ENCODE measurements around the gene ABCG4. TPM values are rescaled to one million over a fixed set of nuclear protein-coding genes. Genes with fewer than 3 reads are reported as not detected.

Gene ABCG4
- total RNA-seq, 1 donor, result 0.10 TPM

DNA sequence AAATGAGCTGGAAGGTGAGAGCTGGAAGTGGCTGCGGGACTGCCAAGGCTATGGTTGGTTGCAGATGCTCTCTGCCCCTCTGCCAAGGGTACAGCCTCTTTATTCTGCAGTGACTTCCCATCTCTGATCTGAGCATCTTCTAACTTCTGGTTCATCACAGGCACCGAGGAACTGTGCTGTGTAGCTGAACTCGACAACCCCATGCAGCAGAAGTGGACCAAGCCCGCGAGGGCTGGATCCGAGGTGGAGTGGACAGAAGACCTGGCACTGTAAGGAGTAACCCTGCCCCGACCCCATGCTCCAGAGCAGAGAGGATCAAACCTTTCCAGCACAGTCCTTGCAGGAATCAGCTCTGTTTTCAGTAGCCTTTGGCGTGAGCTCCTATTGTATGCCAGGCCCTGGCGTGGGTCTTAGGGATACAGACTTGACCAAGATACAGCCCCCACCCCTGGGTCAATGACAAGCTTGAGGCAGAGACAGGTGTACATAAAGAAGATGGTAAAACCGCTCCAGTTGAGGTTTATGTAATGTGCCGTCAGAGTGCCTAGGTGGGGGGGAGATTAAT is 37.4 kb upstream of the ABCG4 start:
- Histone ChIP-seq H3K4me1 (ENCODE audit: insufficient read depth, low read length) (peaks cover 52% of the 10 kb centered on the region), H3K9me3 (ENCODE audit: low read depth, low read length) (no peaks in the 10 kb centered on the region), H3K27me3 (ENCODE audit: insufficient read depth, low read length) (no peaks in the 10 kb centered on the region), H3K4me3 (ENCODE audit: low read length) (no peak overlapping the region)

- no peaks in the 10 kb centered on the region for H3K9me3 ChIP-seq (ENCODE audit: low read depth, low read length)
- no peak overlapping the region for H3K4me3 ChIP-seq (ENCODE audit: low read length)
- no peaks in the 10 kb centered on the region for H3K27me3 ChIP-seq (ENCODE audit: insufficient read depth, low read length)
- peaks cover 57% of the 10 kb centered on the region for H3K4me1 ChIP-seq (ENCODE audit: insufficient read depth, low read length)
Measured at GRCh38 chr11:119112314-119113020, 36.4 kb upstream of the ABCG4 start.

- no peaks in the 10 kb centered on the region for H3K27me3 ChIP-seq (ENCODE audit: insufficient read depth, low read length)
- peaks cover 51% of the 10 kb centered on the region for H3K4me1 ChIP-seq (ENCODE audit: insufficient read depth, low read length)
- no peak overlapping the region for H3K4me3 ChIP-seq (ENCODE audit: low read length)
- H3K9me3 ChIP-seq (ENCODE audit: low read depth, low read length), result no peaks in the 10 kb centered on the region
Measured at GRCh38 chr11:119113716-119114115, 35.1 kb upstream of the ABCG4 start.

- Histone ChIP-seq H3K27me3 (ENCODE audit: insufficient read depth, low read length) (no peaks in the 10 kb centered on the region), H3K9me3 (ENCODE audit: low read depth, low read length) (no peaks in the 10 kb centered on the region), H3K4me1 (ENCODE audit: insufficient read depth, low read length) (peaks cover 44% of the 10 kb centered on the region), H3K4me3 (ENCODE audit: low read length) (no peak overlapping the region)
Measured at GRCh38 chr11:119114351-119114750, 34.5 kb upstream of the ABCG4 start.

DNA sequence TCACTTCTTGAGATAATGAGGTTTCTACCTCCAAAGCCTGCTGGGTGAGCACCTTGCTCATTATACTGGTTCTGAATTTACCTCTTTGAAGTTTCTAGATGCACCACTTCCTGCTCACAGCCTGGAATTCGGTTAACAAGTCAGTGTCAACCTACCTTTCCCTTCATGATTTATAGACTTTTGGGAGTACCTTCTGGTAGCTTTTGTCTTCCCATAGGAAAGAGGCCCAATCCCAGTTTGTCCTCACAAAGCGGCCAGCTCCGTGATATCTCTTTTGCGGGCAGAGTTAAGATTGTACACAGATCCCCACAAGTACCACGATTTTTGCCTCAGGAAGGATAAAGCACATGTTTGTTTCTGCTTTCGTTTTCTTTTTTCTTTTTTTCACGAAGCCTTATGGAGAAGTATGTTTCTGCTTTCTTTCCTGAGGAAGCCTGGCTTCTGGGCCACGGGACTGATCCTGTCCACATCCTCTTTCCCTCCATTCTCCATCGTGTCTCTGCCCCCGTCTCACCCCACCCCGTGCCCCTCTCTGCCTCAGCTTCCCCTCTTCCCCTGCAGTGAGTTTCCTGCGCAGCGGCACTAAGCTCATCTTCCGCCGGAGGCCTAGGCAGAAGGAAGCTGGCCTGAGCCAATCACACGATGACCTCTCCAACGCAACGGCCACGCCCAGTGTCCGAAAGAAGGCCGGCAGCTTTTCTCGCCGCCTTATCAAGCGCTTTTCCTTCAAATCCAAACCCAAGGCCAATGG is 33.2 kb upstream of the ABCG4 start:
- H3K4me3 ChIP-seq (ENCODE audit: low read length), result peak overlapping the region; percentile 19
- no peaks in the 10 kb centered on the region for H3K27me3 ChIP-seq (ENCODE audit: insufficient read depth, low read length)
- no peaks in the 10 kb centered on the region for H3K9me3 ChIP-seq (ENCODE audit: low read depth, low read length)
- H3K4me1 ChIP-seq (ENCODE audit: insufficient read depth, low read length), result peaks cover 40% of the 10 kb centered on the region

DNA sequence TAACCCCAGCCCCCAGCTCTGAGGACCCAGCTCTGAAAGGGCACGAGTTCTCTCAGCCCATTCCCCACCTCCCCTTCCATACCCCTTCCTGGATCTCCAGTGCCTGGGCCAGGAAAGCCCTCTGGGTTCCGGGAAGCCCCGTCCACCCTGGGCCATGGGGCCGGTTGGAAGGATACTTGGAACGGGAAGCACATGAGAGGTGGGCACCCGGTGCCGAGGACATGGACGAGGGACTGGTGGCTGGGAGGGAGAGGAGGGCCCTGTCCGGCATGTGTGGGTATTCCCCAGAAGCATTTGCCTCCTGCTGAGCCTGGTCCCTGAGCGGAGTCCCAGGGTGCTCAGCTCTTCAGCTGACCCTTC is 32.6 kb upstream of the ABCG4 start:
- Histone ChIP-seq H3K27me3 (ENCODE audit: insufficient read depth, low read length) (no peaks in the 10 kb centered on the region), H3K9me3 (ENCODE audit: low read depth, low read length) (no peaks in the 10 kb centered on the region), H3K4me3 (ENCODE audit: low read length) (peak overlapping the region; percentile 19), H3K4me1 (ENCODE audit: insufficient read depth, low read length) (peaks cover 44% of the 10 kb centered on the region)

GRCh38 chr11:119116601-119117000 is 32.3 kb upstream of the ABCG4 start:
- no peaks in the 10 kb centered on the region for H3K27me3 ChIP-seq (ENCODE audit: insufficient read depth, low read length)
- H3K9me3 ChIP-seq (ENCODE audit: low read depth, low read length), result no peaks in the 10 kb centered on the region
- H3K4me3 ChIP-seq (ENCODE audit: low read length), result no peak overlapping the region
- H3K4me1 ChIP-seq (ENCODE audit: insufficient read depth, low read length), result peaks cover 44% of the 10 kb centered on the region

GRCh38 chr11:119117004-119117706 is 31.7 kb upstream of the ABCG4 start:
- peaks cover 48% of the 10 kb centered on the region for H3K4me1 ChIP-seq (ENCODE audit: insufficient read depth, low read length)
- no peaks in the 10 kb centered on the region for H3K27me3 ChIP-seq (ENCODE audit: insufficient read depth, low read length)
- H3K4me3 ChIP-seq (ENCODE audit: low read length), result no peak overlapping the region
- H3K9me3 ChIP-seq (ENCODE audit: low read depth, low read length), result no peaks in the 10 kb centered on the region

DNA sequence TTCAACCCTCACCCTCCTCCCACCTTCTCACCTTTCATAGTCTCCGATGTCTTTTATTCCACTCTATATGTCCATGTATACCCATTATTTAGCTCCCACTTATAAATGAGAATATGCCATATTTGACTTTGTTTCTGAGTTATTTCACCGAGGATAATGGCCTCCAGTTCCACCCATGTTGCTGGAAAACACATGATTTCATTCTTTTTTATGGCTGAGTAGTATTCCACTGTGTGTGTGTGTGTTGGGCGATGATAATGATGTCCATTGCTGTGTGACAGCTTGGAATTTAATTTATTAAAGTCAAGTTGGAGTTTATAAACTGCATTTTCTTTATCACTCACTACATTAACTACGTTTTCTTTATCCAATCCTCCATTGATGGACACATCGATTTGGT is 30.6 kb upstream of the ABCG4 start:
- H3K4me1 ChIP-seq (ENCODE audit: insufficient read depth, low read length), result peaks cover 59% of the 10 kb centered on the region
- H3K4me3 ChIP-seq (ENCODE audit: low read length), result no peak overlapping the region
- H3K9me3 ChIP-seq (ENCODE audit: low read depth, low read length), result no peaks in the 10 kb centered on the region
- H3K27me3 ChIP-seq (ENCODE audit: insufficient read depth, low read length), result no peaks in the 10 kb centered on the region

- no peaks in the 10 kb centered on the region for H3K27me3 ChIP-seq (ENCODE audit: insufficient read depth, low read length)
- peaks cover 59% of the 10 kb centered on the region for H3K4me1 ChIP-seq (ENCODE audit: insufficient read depth, low read length)
- no peak overlapping the region for H3K4me3 ChIP-seq (ENCODE audit: low read length)
- H3K9me3 ChIP-seq (ENCODE audit: low read depth, low read length), result no peaks in the 10 kb centered on the region
Measured at GRCh38 chr11:119118946-119119345, 29.9 kb upstream of the ABCG4 start.

DNA sequence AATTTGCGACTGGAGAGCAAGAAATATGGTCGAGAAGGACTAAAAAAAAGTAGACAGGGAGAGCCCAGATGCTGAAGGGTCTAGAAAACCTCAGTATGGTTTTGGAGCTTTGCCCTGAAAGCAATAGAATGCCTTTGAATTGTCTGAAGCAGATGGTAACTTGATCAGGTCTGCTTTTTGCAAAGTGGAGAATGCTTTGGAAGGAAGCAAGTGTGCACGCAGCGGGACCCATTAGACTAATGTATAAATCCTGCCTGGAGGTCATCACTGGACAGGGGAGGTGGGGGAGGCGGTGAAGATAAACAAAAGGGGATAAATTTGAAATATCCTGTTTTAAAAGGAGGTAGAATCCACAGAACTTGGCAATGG is 28.2 kb upstream of the ABCG4 start:
- H3K4me3 ChIP-seq (ENCODE audit: low read length), result peak overlapping the region; percentile 91
- no peaks in the 10 kb centered on the region for H3K27me3 ChIP-seq (ENCODE audit: insufficient read depth, low read length)
- peaks cover 43% of the 10 kb centered on the region for H3K4me1 ChIP-seq (ENCODE audit: insufficient read depth, low read length)
- no peaks in the 10 kb centered on the region for H3K9me3 ChIP-seq (ENCODE audit: low read depth, low read length)

DNA sequence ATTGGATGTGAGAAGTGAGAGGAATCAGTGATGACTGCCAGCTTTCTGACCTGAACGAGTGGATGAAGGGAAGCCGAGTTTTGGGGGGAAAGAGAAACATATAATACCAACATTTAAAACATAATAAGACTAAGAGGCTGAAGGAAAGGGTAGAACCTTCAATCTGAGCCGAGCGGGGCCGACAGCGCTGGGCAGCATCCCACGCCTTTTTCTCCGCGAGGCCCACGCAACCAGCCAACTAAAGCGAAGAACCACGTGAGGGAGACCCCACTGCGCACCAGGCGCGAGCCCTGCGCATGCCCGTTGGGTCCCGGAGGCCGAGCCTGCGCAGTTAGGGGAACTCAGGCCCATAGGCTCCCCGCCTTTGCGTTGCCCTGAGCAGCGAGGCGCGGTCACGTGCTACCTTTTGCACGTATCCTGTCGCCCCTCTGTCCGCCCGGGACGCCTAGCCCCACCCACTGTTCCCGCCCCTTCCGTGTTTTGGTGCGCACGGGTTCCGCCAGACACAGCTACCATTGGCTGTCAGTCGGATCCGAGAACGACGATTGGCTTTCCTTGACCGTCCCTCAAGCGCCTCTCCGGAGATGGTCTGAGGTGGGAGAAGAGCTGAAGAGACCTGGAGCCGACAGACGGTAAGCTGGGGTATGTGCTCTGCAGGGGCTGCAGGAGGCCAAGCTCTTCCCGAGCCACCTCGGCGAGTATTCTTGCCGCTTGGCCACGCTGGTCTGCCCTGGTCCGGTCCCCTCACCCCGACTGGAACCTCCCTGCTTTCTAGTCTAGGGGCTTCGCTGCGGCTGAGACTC is 27.6 kb upstream of the ABCG4 start, which contains the start of gene HINFP:
Gene HINFP (plus strand): TSS at position 573 of the 803 bp plus-strand sequence. CDS start 5,365 bp downstream, outside the sequence.
- H3K9me3 ChIP-seq (ENCODE audit: low read depth, low read length), result no peaks in the 10 kb centered on the region
- no peaks in the 10 kb centered on the region for H3K27me3 ChIP-seq (ENCODE audit: insufficient read depth, low read length)
- H3K4me3 ChIP-seq (ENCODE audit: low read length), result peak within 1 kb of the TSS; percentile 91
- peaks cover 37% of the 10 kb centered on the region for H3K4me1 ChIP-seq (ENCODE audit: insufficient read depth, low read length)

DNA sequence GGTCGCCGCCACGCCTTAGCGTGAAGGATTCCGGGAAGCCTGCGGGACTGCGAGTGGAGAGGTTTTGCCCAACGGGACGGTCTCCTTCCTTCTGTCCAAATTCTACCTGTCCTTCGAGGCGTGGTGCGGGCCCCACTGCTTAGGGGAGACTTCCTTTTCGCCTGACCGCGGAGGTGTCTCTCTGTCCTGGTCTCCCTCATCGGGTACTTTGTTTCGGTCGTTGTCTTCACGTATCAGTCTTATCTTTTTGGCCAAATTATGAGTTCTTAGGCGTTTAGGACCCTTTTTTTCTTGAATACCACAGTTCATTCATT is 27.1 kb upstream of the ABCG4 start:
- Histone ChIP-seq H3K4me3 (ENCODE audit: low read length) (peak overlapping the region; percentile 91), H3K9me3 (ENCODE audit: low read depth, low read length) (no peaks in the 10 kb centered on the region), H3K4me1 (ENCODE audit: insufficient read depth, low read length) (peaks cover 33% of the 10 kb centered on the region), H3K27me3 (ENCODE audit: insufficient read depth, low read length) (no peaks in the 10 kb centered on the region)

- H3K27me3 ChIP-seq (ENCODE audit: insufficient read depth, low read length), result no peaks in the 10 kb centered on the region
- H3K4me3 ChIP-seq (ENCODE audit: low read length), result no peak overlapping the region
- H3K4me1 ChIP-seq (ENCODE audit: insufficient read depth, low read length), result peaks cover 22% of the 10 kb centered on the region
- no peaks in the 10 kb centered on the region for H3K9me3 ChIP-seq (ENCODE audit: low read depth, low read length)
Measured at GRCh38 chr11:119125821-119126220, 23.0 kb upstream of the ABCG4 start.
